SK-N-SH treated with all-trans-retinoic acid at 6 μM for 48 hours (cell line): ENCODE data around the gene GOLGA5.

Experiments used
- ARNTL ChIP-seq: fragments of 450-650 bp; formaldehyde crosslinking; IDR thresholded peaks from 2 replicates; pipeline ENCODE4 v1.5.0; 2020; ENCODE audit warnings: low read depth, mild to moderate bottlenecking, moderate library complexity, borderline replicate concordance
- BACH2 ChIP-seq: fragments of 250-450 bp; sonication (Bioruptor Pico); IDR thresholded peaks from 2 replicates; pipeline ENCODE4 v1.9.0; 2021; ENCODE audit warnings: mild to moderate bottlenecking, borderline replicate concordance
- CSDC2 ChIP-seq: fragments of 250-450 bp; sonication (Bioruptor Pico); IDR thresholded peaks from 2 replicates; pipeline ENCODE4 v1.5.0; 2020; ENCODE audit warnings: mild to moderate bottlenecking, moderate library complexity
- PATZ1 ChIP-seq: fragments of 250-450 bp; sonication (Bioruptor Pico); IDR thresholded peaks from 2 replicates; pipeline ENCODE4 v1.8.0; 2020; ENCODE audit warnings: mild to moderate bottlenecking, moderate library complexity, borderline replicate concordance
- POU6F1 ChIP-seq: fragments of 250-450 bp; sonication (Bioruptor Pico); IDR thresholded peaks from 2 replicates; pipeline ENCODE4 v1.8.0; 2021; ENCODE audit warnings: low read depth, mild to moderate bottlenecking, moderate library complexity, borderline replicate concordance
- RARB ChIP-seq: fragments of 250-450 bp; sonication (Bioruptor Pico); IDR thresholded peaks from 2 replicates; pipeline ENCODE4 v1.8.0; 2021; ENCODE audit warnings: mild to moderate bottlenecking, moderate library complexity
- TCF4 ChIP-seq: fragments of 250-450 bp; sonication (Bioruptor Pico); IDR thresholded peaks from 2 replicates; pipeline ENCODE4 v1.8.0; 2021; ENCODE audit warnings: mild to moderate bottlenecking, moderate library complexity, borderline replicate concordance
- ZFP3 ChIP-seq: fragments of 250-450 bp; sonication (Bioruptor Pico); IDR thresholded peaks from 2 replicates; pipeline ENCODE4 v1.5.0; 2020; ENCODE audit warnings: mild to moderate bottlenecking, moderate library complexity
- ZFP30 ChIP-seq: fragments of 450-650 bp; formaldehyde crosslinking; IDR thresholded peaks from 2 replicates; pipeline ENCODE4 v1.5.0; 2022; ENCODE audit warnings: mild to moderate bottlenecking, moderate library complexity
- ZNF8 ChIP-seq: fragments of 450-650 bp; formaldehyde crosslinking; IDR thresholded peaks from 2 replicates; pipeline ENCODE4 v1.5.0; 2020; ENCODE audit warnings: mild to moderate bottlenecking, moderate library complexity

- TF ChIP-seq ARNTL (CRISPR knock-in tag) (no peak), ZNF8 (CRISPR knock-in tag) (no peak), ZFP30 (no peak), PATZ1 (no peak), POU6F1 (CRISPR knock-in tag) (no peak), CSDC2 (CRISPR knock-in tag) (no peak), ZFP3 (CRISPR knock-in tag) (no peak), RARB (CRISPR knock-in tag) (no peak), BACH2 (CRISPR knock-in tag) (no peak), TCF4 (no peak)
These were observed 71.6 kb downstream of the GOLGA5 start for GRCh38 chr14:92865674-92866073.
